Measurements from ENCODE around the gene BAZ2B.
"Not testable (repeated sequence)": the region's sequence is repeated elsewhere in the genome, so short reads cannot be mapped to it uniquely, and the experiment has no call there.

Gene BAZ2B

DNA sequence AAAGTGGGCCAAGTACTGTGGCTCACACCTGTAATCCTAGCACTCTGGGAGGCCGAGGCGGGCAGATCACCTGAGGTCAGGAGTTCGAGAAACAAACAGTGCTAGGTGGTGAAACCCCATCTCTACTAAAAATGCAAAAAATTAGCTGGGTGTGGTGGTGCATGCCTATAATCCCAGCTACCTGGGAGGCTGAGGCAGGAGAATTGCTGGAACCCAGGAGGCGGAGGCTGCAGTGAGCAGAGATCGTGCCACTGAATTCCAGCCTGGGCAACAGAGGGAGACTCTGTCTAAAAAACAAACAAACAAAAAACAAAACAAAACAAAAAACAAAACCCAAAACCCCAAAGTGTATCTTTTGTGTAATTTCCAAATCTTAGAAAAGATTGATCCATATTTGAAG is 214.2 kb downstream of the BAZ2B start:
- not testable (repeated sequence) for DNase-seq

DNA sequence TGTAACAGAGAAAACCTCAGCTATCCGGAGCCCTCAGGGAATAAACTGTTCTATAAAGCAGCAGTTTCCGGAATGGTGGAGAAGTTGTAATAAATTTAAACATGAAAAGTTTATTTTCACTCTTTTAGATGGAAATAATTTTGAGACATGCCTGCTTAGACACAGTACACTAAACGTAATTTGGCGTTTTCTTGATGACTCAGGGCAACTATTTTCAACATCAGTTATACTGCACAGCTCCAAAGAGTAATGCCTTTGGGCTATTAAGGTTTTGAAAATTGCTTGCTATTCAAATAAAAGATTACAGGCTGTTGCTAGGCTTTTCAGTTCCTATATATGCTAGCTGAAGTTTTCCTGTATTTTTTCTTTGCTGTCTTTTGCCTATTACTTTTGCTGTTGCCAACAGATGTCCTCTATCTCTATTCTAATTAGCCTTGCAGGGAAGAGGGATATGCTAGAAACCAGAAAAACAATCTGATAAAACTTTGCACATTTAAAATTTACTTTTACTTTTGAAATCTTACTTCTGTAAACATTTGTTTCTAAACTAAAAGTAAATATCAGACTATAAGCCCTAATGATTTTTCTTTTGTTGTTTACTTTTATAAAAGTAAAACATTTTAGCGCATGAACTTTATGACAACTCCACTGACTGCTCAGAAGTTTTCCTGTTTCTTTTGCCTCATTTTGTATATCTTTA is 216.5 kb downstream of the BAZ2B start:
- DNase-seq = no peak

DNA sequence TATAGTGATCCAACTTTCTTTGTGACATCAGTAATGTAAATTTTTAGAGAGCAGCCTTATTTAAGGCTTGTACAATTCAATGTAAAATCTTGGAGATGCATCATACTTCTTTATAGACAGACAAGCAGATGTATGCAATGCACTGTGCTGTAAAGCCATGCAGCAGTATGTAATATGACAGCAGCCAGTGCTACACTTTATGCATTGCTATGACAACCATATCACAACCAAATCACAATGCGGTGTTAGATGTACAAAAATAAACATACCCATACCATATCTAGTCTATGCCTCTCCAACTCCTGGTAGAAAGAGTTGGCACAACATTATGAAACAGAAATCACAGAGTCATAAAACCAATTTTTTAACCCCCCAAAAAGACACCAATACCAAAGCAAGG is 219.5 kb downstream of the BAZ2B start:
- no peak for DNase-seq

DNA sequence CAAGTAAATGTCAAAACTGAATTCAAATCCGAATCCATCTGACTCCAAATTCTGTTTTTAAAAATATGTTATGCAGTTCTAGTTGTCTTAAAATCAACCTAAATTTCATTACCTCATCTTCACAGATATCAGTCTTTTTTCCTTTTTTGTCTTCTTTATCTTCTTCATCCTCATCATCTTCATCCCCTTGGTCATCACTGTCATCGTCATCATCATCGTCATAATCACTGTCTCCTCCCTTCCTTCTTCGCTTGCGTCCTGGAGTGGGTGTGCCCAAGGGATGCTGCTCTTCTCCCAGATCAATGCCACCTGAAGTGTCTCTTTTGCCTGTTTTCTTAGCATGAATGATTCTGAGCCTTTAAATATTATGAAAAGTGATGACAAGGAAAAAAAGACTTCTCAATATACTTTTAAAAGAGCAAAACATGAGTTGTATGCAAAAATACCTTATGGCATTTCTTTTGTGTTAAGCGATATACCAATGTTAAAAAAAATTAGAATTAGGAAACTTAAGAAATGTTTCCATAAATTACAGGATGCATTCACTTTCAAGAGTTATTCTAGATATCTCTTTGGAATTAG is 233.8 kb downstream of the BAZ2B start:
- no peak for DNase-seq

DNA sequence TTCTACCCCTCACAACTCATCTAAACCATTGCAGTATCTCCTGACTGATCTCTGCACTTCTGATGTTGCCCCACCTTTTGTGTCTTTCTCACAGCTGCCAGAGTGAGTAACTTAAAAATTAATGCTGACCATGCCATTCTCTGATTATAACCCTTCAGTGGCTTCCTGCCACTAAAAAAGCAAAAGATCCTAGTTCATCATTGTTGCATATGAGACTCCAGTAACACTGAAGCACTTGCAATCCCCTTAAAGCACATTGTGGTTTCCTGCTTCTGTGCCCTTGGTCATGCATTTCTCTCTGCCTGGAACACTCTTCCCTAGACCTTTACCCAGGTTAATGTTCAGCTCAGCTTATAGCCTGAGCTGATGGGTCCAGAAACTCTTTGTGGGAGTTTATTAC is 234.8 kb downstream of the BAZ2B start:
- no peak for DNase-seq

DNA sequence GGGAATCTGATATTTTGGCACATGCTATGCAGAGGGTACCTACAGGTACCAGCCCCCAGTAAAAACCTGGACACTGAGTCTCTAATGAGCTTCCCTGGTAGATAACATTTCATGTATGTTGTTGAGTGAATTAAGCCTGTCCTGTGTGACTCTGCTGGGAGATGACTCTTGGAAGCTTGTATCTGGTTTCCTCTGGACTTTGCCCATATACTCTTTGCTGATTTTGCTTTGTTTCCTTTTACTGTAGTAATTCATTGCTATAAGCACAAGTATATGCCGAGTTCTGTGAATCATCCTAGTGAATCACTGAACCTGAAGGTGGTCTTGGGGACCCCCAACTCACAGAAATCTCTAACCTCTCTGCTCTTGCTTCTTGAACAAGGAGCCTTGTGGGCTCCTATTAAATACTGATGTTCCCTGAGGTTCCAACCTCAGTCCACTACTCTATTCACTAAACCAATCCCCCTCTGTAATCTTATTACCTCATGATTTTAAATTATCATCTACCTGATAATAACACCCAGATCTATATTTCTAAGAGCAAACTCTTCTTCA is 235.6 kb downstream of the BAZ2B start:
- no peak for DNase-seq

DNA sequence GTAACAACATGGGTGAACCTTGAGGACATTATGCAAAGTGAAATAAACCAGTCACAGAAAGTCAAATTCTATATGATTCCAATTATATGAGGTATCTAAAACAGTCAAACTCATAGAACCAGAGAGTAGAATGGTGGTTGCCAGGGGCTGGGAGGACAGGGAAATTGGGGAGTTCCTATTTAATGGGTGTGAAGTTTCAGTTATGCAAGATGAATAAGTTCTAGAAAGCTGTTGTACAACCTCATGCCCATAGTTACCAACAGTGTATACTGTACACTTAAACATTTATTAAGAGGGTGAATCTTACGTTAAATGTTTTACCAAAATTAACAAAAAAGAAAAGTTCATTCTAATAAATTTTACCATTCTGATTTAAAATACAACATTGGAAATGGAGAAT is 237.2 kb downstream of the BAZ2B start:
- no peak for DNase-seq

DNA sequence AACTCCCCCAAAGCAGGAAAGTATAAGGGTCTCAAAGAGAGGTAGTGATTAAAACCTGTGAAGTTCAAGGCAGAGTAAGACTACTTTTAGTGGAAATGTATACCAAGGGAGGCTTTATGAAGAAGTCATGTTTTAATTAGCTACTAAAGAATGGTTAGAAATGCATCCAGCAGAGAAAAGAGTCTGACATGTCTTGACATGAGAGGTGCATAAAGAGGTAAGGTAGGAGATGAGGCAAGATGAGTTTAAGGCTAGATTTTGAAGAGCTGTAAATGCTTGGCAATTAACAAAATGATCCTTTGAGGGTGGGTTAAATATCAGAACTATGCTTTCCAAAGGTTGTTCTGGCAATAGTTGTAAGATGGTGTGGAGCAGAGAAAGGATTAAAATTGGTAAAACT is 241.1 kb downstream of the BAZ2B start:
- DNase-seq = no peak

DNA sequence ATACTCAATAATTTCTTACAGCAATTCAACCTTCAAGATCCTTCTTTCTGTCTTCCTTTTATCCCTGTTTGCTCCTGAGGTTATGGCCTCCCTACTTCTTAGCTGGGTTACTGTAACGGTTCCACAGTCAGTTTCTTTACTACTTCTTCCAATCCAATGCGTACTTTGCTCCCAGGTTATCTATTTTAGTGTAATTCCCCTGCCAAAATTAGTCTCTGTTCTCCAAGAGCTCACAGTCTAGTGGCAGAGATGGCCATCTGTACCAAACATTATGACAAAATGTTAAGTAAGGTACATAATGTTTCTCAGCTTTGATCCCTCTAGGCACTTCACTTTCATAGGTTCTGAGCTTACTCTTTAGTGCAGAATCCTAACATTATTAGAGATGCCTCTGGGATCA is 244.8 kb downstream of the BAZ2B start:
- no peak for DNase-seq

DNA sequence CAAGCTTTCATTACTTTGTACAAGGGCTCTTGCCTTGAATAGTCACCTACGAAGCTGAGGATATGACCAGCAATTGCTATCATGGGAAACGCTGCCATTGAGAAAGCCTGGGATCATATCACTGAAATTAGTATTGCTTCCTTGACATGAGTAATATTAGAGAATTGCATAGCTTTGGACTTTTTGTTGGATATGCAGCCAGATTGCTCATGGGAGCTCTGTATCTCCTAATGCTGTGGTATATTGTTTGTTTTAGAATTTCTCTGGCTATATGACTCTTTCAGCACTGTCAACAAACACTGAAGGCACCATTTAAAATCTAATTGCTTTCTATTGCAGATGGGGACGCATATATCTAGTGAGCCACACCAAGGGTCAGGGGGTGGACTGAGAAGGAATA is 249.8 kb downstream of the BAZ2B start:
- no peak for DNase-seq

DNA sequence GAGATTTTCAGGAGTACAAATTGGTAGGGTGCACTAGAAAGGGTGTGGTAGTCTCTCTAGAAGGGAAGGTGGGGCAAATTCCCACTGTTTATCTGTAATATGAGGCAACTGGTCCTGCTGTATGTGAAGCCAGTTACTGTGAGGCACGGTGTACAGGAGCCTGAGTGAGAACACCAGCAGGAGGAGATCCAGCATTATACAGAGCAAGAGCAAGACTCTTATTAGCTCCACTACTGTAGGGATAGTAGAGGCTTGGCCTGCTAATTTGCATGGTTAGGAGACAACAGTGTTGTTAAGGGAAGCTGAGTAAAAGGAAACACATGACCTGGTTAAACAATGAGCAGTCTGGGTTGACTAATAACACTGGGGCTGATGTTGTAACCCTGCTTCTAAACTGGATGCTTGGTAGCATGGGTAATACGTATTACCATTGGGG is 253.5 kb downstream of the BAZ2B start:
- no peak for DNase-seq

DNA sequence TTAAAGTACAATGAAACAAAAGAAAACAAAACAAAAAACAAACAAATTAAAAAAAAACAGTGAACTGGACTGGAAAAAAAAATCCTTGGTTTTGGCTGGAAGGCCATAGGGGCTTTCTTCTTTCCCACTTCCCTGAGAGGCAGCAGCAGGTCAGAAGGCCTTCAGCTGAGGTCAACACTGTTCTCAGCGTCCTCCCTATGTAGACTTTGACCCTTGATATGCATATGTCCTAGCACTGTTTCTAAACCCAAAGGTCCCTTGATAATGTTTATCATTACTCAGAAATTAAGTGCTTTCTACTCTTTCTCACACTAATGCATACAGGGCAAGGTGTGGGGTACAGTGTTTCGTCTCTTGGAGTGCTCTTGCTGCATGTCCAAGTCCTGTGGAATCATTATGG is 254.3 kb downstream of the BAZ2B start:
- no peak for DNase-seq

DNA sequence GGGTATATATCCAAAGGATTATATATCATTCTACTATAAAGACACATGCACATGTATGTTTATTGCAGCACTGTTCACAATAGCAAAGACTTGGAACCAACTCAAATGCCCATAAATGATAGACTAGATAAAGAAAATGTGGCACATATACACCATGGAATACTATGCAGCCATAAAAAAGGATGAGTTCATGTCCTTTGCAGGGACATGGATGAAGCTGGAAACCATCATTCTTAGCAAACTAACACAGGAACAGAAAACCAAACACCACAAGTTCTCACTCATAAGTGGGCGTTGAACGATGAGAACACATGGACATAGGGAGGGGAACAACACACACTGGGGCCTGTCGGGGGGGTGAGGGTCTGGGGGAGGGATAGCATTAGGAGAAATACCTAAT is 254.7 kb downstream of the BAZ2B start:
- not testable (repeated sequence) for DNase-seq

DNA sequence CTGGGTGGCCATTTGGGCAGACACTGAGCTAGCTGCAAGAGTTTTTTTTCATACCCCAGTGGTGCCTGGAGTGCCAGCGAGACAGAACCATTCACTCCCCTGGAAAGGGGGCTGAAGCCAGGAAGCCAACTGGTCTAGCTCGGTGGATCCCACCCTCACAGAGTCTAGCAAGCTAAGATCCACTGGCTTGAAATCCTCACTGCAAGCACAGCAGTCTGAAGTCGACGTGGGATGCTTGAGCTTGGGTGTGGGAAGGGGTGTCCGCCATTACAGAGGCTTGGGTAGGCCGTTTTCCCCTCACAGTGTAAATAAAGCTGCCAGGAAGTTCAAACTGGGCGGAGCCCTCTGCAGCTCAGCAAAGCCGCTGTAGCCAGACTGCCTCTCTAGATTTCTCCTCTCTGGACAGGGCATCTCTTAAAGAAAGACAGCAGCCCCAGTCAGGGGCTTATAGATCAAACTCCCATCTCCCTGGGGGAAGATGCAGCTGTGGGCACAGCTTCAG is 260.2 kb downstream of the BAZ2B start:
- DNase-seq = no peak

DNA sequence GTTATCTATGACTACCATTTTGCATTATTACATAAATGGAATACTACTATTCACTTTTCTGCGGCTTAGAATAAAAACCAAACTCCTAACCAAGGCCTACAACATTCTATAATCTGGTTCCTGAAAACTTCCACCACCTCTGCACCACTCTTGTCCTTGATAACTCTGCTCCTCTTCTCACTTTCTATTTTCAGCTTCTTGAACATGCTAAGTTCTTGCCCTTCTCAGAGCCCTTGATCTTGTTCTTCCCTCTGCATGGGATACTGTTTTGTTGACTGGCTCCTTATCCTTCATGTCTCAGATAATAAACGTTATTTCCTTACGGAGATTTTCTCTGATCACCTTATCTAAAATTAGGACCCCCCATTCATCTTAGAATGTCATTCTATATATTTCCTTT is 264.4 kb downstream of the BAZ2B start:
- no peak for DNase-seq

DNA sequence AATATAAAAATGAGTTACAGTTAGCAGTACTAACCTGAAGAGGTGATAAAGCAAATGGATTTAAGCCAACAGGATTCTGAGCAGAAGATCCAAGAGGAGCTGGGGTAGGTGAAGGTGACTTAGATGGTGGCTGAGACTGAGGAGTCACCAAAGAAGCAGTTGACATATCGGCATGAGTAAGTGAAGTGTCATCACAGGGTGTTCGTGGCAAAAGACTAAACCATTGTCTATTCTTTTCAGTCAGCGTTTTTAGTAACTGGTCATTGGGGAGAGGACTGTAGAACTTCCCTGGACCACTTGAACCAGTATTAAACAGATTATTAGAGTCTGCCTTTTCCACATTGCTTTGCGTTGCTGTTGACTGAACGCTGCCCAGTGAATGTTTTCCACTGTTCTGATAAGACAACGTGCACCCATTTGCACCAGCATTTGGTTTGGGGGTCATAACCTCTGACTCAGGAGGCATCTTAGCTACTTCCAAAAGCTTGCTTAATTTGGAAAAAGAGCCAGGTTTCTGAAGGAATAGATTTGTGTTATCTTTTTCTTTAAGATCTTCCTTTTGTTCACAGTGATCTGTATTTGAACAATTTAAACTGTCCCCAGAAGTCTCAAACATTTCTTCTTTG is 266.6 kb downstream of the BAZ2B start:
- no peak for DNase-seq

DNA sequence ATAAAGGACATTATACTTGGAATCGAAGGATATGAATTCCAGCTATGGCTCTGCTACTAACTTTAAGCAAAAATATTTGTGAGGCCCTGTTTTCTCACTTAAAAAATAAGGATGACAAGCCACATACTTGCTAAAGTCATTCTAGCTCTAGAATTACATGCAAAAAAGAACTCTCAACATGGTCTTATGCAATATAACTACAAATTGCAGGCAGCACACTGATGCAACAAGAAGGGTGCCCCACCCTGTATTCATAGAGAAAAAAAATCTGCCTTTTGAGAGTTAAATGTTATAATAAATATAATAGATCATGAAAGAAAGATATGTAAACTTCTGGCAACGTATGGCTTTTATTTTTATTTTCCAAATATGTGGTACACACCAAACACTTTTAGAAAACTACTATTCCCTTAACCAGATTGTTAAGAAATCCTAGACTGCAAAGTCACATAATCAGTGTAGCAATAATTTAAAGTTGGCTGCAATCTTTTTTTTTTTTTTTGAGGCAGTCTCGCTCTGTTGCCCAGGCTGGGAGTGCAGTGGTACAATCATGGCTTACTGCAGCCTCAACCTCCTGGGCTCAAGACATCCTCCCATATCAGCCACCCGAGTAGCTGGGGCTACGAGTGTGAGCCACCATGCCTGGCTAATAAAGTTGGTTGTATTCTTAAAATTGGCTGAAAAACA is 289.6 kb downstream of the BAZ2B start:
- no peak for DNase-seq

DNA sequence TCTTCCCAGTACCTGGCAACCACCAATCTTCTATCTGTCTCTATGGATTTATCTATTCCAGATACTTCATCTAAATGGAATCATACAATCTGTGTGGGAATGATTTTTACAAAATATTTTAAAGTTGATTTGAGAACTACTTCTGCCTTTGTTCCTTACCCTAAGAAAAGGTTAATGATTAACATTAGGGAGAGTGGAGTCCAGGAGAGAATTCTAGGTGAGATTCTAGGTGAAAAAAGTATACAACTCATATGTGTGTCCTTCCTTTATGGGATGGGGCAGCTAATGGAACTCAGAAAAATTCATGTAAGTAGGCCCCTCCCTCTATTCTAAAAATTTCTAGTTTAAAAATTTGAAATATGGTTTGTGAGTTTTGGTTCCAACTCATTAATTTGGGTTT is 293.9 kb downstream of the BAZ2B start:
- no peak for DNase-seq

DNA sequence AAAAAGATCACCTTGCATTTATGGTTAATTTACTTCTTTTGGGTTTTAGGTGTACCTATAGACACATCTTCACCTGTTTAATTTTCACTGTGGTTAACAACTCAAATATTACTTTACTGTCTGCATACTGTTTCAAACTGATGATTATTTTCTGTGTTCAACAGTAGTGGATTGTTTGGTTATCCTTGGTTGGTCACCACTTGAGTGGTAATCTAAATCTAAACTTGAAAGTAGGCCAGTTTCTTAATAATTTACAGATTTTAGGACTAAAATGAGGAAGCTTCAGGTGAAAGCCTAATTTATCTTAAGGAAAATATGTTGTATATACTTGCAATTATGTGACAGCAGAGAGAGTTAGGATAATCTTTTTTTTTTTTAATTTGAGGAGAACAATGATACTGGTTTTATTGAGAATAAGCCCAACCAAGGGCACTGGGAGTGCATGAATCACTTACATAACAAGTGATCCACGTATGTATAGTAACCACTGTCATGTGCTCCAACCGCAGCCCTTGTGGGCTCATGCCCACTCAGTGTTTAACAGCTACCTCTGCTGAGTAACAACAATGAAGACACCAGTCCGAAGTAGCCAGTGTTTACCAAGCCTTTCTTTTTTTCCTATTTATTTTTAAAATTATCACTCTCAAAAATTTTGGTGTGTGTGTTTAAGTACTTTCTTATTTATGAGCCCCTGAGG is 298.8 kb downstream of the BAZ2B start:
- DNase-seq = no peak

DNA sequence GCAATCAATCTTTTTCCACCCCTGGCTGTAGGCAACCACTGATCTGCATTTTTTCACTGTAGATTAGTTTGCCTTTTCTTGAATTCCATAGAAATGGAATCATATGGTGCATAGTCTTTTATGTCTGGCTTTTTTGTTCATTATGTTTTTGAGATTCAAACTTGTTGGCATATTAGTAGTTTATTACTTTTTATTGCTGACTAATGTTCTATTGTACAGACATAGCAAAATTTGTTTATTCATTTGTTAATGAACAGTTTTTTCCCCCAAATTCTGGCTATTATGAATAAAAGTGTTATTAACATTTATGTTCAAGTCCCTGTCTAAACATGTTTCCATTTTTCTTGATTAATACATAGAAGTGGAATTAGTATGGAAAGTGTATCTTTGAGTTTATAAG is 308.4 kb downstream of the BAZ2B start:
- no peak for DNase-seq

DNA sequence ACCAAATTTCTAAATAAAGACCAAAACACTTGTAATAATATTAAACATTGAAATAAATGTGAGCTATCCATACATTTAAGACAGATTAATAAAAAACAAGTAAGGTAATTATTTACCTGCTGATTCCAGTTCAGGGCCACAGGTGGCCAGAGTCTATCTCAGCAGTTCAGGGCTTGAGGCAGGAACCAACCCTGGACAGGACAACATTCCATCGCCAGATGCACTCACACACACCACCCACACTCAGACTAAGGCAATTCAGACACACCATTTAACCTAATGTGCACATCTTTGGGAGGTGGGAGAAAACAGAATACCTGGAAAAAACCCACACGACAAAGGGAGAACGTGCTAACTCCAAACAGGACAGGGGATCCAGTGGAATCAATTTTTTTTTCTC is 315.8 kb downstream of the BAZ2B start:
- no peak for DNase-seq

DNA sequence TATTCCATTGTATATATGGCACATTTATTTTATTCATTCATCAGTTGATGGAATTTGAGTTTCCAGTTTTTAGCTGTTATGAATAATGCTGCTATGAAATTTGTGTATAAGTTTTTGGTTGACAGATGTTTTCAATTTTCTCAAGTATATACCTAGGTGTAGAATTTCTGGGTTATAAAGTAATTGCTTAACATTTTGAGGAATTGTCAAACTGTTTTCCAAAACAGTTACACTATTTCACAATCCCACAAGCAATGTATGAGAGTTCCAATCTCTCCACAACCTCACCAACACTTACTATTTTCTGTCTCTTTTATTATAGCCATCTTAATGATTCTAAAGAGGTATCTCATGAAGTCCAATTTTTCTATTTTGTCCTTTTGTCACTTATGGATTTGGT is 317.4 kb downstream of the BAZ2B start:
- DNase-seq = no peak
